Trophoblast cell (in vitro differentiated cells and primary cell): Measurements from ENCODE around the gene SAMD11.

Experiments
- DNase-seq, 2 donors: peaks; one replicate each; pipeline ENCODE4 v3.0.0-alpha.2; 2016
- H2AFZ ChIP-seq: 2 replicates; pipeline ENCODE4 v1.6.1; 2013; ENCODE audit warnings: low read length, moderate library complexity, mild to moderate bottlenecking; ENCODE audit not compliant: insufficient read depth, poor library complexity
- H2AK5ac ChIP-seq: 2 replicates; pipeline ENCODE4 v1.6.1; 2013; ENCODE audit warnings: mild to moderate bottlenecking, low read length
- H2BK120ac ChIP-seq: 2 replicates; pipeline ENCODE4 v1.6.1; 2013; ENCODE audit warnings: low read length, mild to moderate bottlenecking, moderate library complexity; ENCODE audit not compliant: insufficient read depth, poor library complexity
- H2BK12ac ChIP-seq: 2 replicates; pipeline ENCODE4 v1.6.1; 2013; ENCODE audit warnings: mild to moderate bottlenecking, low read length, moderate library complexity
- H2BK5ac ChIP-seq: 2 replicates; pipeline ENCODE4 v1.6.1; 2013; ENCODE audit warnings: low read length, low read depth, moderate library complexity, mild to moderate bottlenecking; ENCODE audit not compliant: poor library complexity
- H3K14ac ChIP-seq: 2 replicates; pipeline ENCODE4 v1.6.1; 2013; ENCODE audit warnings: mild to moderate bottlenecking, low read length
- H3K18ac ChIP-seq: 2 replicates; pipeline ENCODE4 v1.6.1; 2013; ENCODE audit warnings: mild to moderate bottlenecking, low read length
- H3K23ac ChIP-seq: 2 replicates; pipeline ENCODE4 v1.6.1; 2013; ENCODE audit warnings: low read length
- H3K27ac ChIP-seq: 2 replicates; pipeline ENCODE4 v1.5.1; 2013; ENCODE audit warnings: low read depth, mild to moderate bottlenecking, inconsistent platforms, low read length, moderate library complexity
- H3K27me3 ChIP-seq: 2 replicates; pipeline ENCODE4 v1.6.1; 2013; ENCODE audit warnings: inconsistent platforms, mild to moderate bottlenecking, low read length, moderate library complexity; ENCODE audit not compliant: insufficient read depth
- H3K36me3 ChIP-seq, 2 experiments: 1 replicate in 1 of 2; 2 replicates in 1 of 2; pipeline ENCODE4 v1.6.1; 2013; ENCODE audit warnings: low read length in 2 of 2, mild to moderate bottlenecking in 2 of 2, moderate library complexity in 1 of 2; ENCODE audit not compliant: insufficient read depth in 2 of 2, control insufficient read depth in 1 of 2
- H3K4ac ChIP-seq: 2 replicates; pipeline ENCODE4 v1.6.1; 2013; ENCODE audit warnings: low read depth, mild to moderate bottlenecking, low read length, moderate library complexity
- H3K4me1 ChIP-seq, 2 experiments: 1 replicate in 1 of 2; 2 replicates in 1 of 2; pipeline ENCODE4 v1.6.1; 2013; ENCODE audit warnings: low read length in 2 of 2, mild to moderate bottlenecking in 2 of 2, moderate library complexity in 1 of 2; ENCODE audit not compliant: insufficient read depth in 2 of 2, control insufficient read depth in 1 of 2
- H3K4me2 ChIP-seq: 2 replicates; pipeline ENCODE4 v1.6.1; 2013; ENCODE audit warnings: inconsistent platforms, mild to moderate bottlenecking, low read length, moderate library complexity
- H3K4me3 ChIP-seq: 2 replicates; pipeline ENCODE4 v1.5.1; 2013; ENCODE audit warnings: mild to moderate bottlenecking, low read depth, low read length, inconsistent platforms
- H3K79me1 ChIP-seq: one replicate; pipeline ENCODE4 v1.6.1; 2013; ENCODE audit warnings: low read length
- H3K79me2 ChIP-seq: 2 replicates; pipeline ENCODE4 v1.6.1; 2013; ENCODE audit warnings: low read length, mild to moderate bottlenecking; ENCODE audit not compliant: control insufficient read depth, insufficient read depth, poor library complexity
- H3K9ac ChIP-seq: 2 replicates; pipeline ENCODE4 v1.6.1; 2013; ENCODE audit warnings: mild to moderate bottlenecking, low read length
- H3K9me3 ChIP-seq: 2 replicates; pipeline ENCODE4 v1.6.1; 2013; ENCODE audit warnings: low read depth, mild to moderate bottlenecking, control low read depth, inconsistent platforms, low read length; ENCODE audit not compliant: insufficient read depth
- H4K12ac ChIP-seq: 2 replicates; pipeline ENCODE4 v1.6.1; 2013; ENCODE audit warnings: low read depth, mild to moderate bottlenecking, low read length, moderate library complexity
- H4K8ac ChIP-seq: 2 replicates; pipeline ENCODE4 v1.6.1; 2013; ENCODE audit warnings: low read depth, mild to moderate bottlenecking, low read length, moderate library complexity
- H4K91ac ChIP-seq: one replicate; pipeline ENCODE4 v1.6.1; 2013; ENCODE audit warnings: low read depth, mild to moderate bottlenecking, low read length, moderate library complexity
- WGBS: extraction: QIAGEN DNeasy Blood & Tissue Kit; methylation state at CpG from one replicate; pipeline ENCODE4 v1.1.7; 2013; ENCODE audit warnings: missing lambda C conversion rate; ENCODE audit not compliant: insufficient read length, insufficient coverage; ENCODE audit errors: extremely low coverage; 5-methylcytosine and 5-hydroxymethylcytosine counted together

The SAMD11 gene

GRCh38 chr1:903721-904271 lies 19.9 kb upstream of the SAMD11 start:
- no peak overlapping the region for H2BK5ac ChIP-seq
- no peak overlapping the region for H4K12ac ChIP-seq
- no peak overlapping the region for H4K91ac ChIP-seq
- peaks cover 2% of the 10 kb centered on the region for H3K79me2 ChIP-seq
- H3K27ac ChIP-seq, result no peak overlapping the region
- H3K4me3 ChIP-seq, result no peak overlapping the region
- no peaks in the 10 kb centered on the region for H3K36me3 ChIP-seq
- H4K8ac ChIP-seq, result no peak overlapping the region
- peaks cover 4% of the 10 kb centered on the region for H3K79me1 ChIP-seq
- DNase-seq, result no peak
- no peak overlapping the region for H3K14ac ChIP-seq
- no peak overlapping the region for H2BK12ac ChIP-seq
- no peak overlapping the region for H2BK120ac ChIP-seq
- peaks cover 2 to 6% of the 10 kb centered on the region in 2 experiments for H3K4me1 ChIP-seq
- no peak overlapping the region for H3K4ac ChIP-seq
- no CpG with 5 or more reads among the region's 21 CpGs for whole genome bisulfite sequencing
- no peak overlapping the region for H3K18ac ChIP-seq
- peaks cover 3% of the 10 kb centered on the region for H3K9me3 ChIP-seq
- no peak overlapping the region for H3K9ac ChIP-seq
- no peak overlapping the region for H3K4me2 ChIP-seq
- no peak overlapping the region for H3K23ac ChIP-seq
- H2AK5ac ChIP-seq, result no peak overlapping the region
- H3K27me3 ChIP-seq, result no peaks in the 10 kb centered on the region
- no peak overlapping the region for H2AFZ ChIP-seq

GRCh38 chr1:904310-904950 lies 19.3 kb upstream of the SAMD11 start:
- H2BK120ac ChIP-seq, result peak overlapping the region; percentile 12
- no peak overlapping the region for H2BK12ac ChIP-seq
- peak overlapping the region; percentile 70 for H3K4me3 ChIP-seq
- H3K23ac ChIP-seq, result no peak overlapping the region
- peak; percentile 55 to 86 for DNase-seq
- H4K12ac ChIP-seq, result peak overlapping the region; percentile 24
- no peak overlapping the region for H2BK5ac ChIP-seq
- WGBS, result no CpG with 5 or more reads among the region's 91 CpGs
- H2AK5ac ChIP-seq, result no peak overlapping the region
- peak overlapping the region; percentile 7 for H2AFZ ChIP-seq
- H3K36me3 ChIP-seq, result no peaks in the 10 kb centered on the region
- peaks cover 2 to 6% of the 10 kb centered on the region in 2 experiments for H3K4me1 ChIP-seq
- peak overlapping the region; percentile 69 for H4K91ac ChIP-seq
- H3K79me1 ChIP-seq, result peaks cover 4% of the 10 kb centered on the region
- H3K9me3 ChIP-seq, result no peaks in the 10 kb centered on the region
- H3K27ac ChIP-seq, result no peak overlapping the region
- H3K27me3 ChIP-seq, result no peaks in the 10 kb centered on the region
- H3K9ac ChIP-seq, result no peak overlapping the region
- peaks cover 2% of the 10 kb centered on the region for H3K79me2 ChIP-seq
- H4K8ac ChIP-seq, result peak overlapping the region; percentile 78
- peak overlapping the region; percentile 34 for H3K18ac ChIP-seq
- H3K4me2 ChIP-seq, result peak overlapping the region; percentile 39
- H3K14ac ChIP-seq, result peak overlapping the region; percentile 5
- H3K4ac ChIP-seq, result peak overlapping the region; percentile 2

- no peak overlapping the region for H3K27ac ChIP-seq
- no peak overlapping the region for H3K9ac ChIP-seq
- no peak overlapping the region for H4K12ac ChIP-seq
- H3K23ac ChIP-seq, result no peak overlapping the region
- H3K18ac ChIP-seq, result peak overlapping the region; percentile 54
- H3K4me2 ChIP-seq, result peak overlapping the region; percentile 65
- H3K4me3 ChIP-seq, result peak overlapping the region; percentile 50
- peaks cover 2 to 6% of the 10 kb centered on the region in 2 experiments for H3K4me1 ChIP-seq
- H3K4ac ChIP-seq, result no peak overlapping the region
- H2BK12ac ChIP-seq, result no peak overlapping the region
- H3K36me3 ChIP-seq, result no peaks in the 10 kb centered on the region
- peak overlapping the region; percentile 36 for H2BK120ac ChIP-seq
- DNase-seq, result peak in 1 of 2 donors; percentile 38
- H4K91ac ChIP-seq, result peak overlapping the region; percentile 39
- peak overlapping the region; percentile 63 for H4K8ac ChIP-seq
- no CpG with 5 or more reads among the region's 49 CpGs for WGBS
- H3K14ac ChIP-seq, result peak overlapping the region; percentile 32
- no peak overlapping the region for H2AK5ac ChIP-seq
- H3K27me3 ChIP-seq, result no peaks in the 10 kb centered on the region
- peak overlapping the region; percentile 43 for H2AFZ ChIP-seq
- peaks cover 4% of the 10 kb centered on the region for H3K79me1 ChIP-seq
- H3K79me2 ChIP-seq, result peaks cover 2% of the 10 kb centered on the region
- no peak overlapping the region for H2BK5ac ChIP-seq
- H3K9me3 ChIP-seq, result no peaks in the 10 kb centered on the region
Measured at GRCh38 chr1:905071-905749, 18.5 kb upstream of the SAMD11 start.

- no peak overlapping the region for H2BK120ac ChIP-seq
- no peak overlapping the region for H3K27ac ChIP-seq
- no CpG with 5 or more reads among the region's 13 CpGs for WGBS
Measured at GRCh38 chr1:905811-906599, 17.7 kb upstream of the SAMD11 start.

More at GRCh38 chr1:905811-906599, 17.7 kb upstream of the SAMD11 start:
- no peak overlapping the region for H3K4me3 ChIP-seq
- peaks cover 4% of the 10 kb centered on the region for H3K79me1 ChIP-seq
- no peak overlapping the region for H3K4ac ChIP-seq
- H3K4me1 ChIP-seq, result peaks cover 2 to 6% of the 10 kb centered on the region in 2 experiments
- H2BK5ac ChIP-seq, result no peak overlapping the region
- H2BK12ac ChIP-seq, result no peak overlapping the region
- H3K79me2 ChIP-seq, result peaks cover 2% of the 10 kb centered on the region
- no peak overlapping the region for H3K4me2 ChIP-seq
- H3K14ac ChIP-seq, result no peak overlapping the region
- no peaks in the 10 kb centered on the region for H3K36me3 ChIP-seq
- H3K27me3 ChIP-seq, result no peaks in the 10 kb centered on the region
- no peak overlapping the region for H3K18ac ChIP-seq
- H4K91ac ChIP-seq, result no peak overlapping the region
- H2AFZ ChIP-seq, result no peak overlapping the region
- no peak overlapping the region for H4K8ac ChIP-seq
- no peak overlapping the region for H3K23ac ChIP-seq
- H2AK5ac ChIP-seq, result no peak overlapping the region
- no peak overlapping the region for H4K12ac ChIP-seq
- DNase-seq, result no peak
- no peak overlapping the region for H3K9ac ChIP-seq
- no peaks in the 10 kb centered on the region for H3K9me3 ChIP-seq
